Smooth muscle cell (in vitro differentiated cells): Measurements from ENCODE around the gene CRYBB3. TPM values are rescaled to one million over a fixed set of nuclear protein-coding genes. Genes with fewer than 3 reads are reported as not detected.

Experiments used
- DNase-seq: peaks from one replicate; lab custom pipeline; 2025; ENCODE audit not compliant: unreplicated experiment; lab: John Stamatoyannopoulos, UW
- H2AFZ ChIP-seq: fragments of 200-600 bp; sonication (generic); 2 replicates; pipeline ENCODE4 v1.6.0; 2016; ENCODE audit warnings: antibody characterized with exemption, low read depth, mild to moderate bottlenecking
- H3F3A ChIP-seq: fragments of 200-600 bp; sonication (generic); 2 replicates; pipeline ENCODE4 v1.6.0; 2017; ENCODE audit warnings: antibody characterized with exemption, low read depth
- H3K27ac ChIP-seq: fragments of 200-600 bp; sonication (generic); 2 replicates; pipeline ENCODE4 v1.5.1; 2016; ENCODE audit warnings: low read depth, mild to moderate bottlenecking
- H3K27me3 ChIP-seq: fragments of 200-600 bp; sonication (generic); 2 replicates; pipeline ENCODE4 v1.6.1; 2016; ENCODE audit warnings: low read depth, mild to moderate bottlenecking
- H3K36me3 ChIP-seq: fragments of 200-600 bp; sonication (generic); 2 replicates; pipeline ENCODE4 v1.5.1; 2016; ENCODE audit warnings: low read depth
- H3K4me1 ChIP-seq: fragments of 200-600 bp; sonication (generic); 2 replicates; pipeline ENCODE4 v1.5.1; 2016; ENCODE audit warnings: low read depth
- H3K4me2 ChIP-seq: fragments of 200-600 bp; sonication (generic); 2 replicates; pipeline ENCODE4 v1.6.0; 2016; ENCODE audit warnings: mild to moderate bottlenecking
- H3K4me3 ChIP-seq: fragments of 200-600 bp; sonication (generic); 2 replicates; pipeline ENCODE4 v1.5.1; 2016; ENCODE audit warnings: mild to moderate bottlenecking
- H3K79me2 ChIP-seq: fragments of 200-600 bp; sonication (generic); 2 replicates; pipeline ENCODE4 v1.6.0; 2016; ENCODE audit warnings: low read depth, mild to moderate bottlenecking
- H3K9ac ChIP-seq: fragments of 200-600 bp; sonication (generic); 2 replicates; pipeline ENCODE4 v1.6.0; 2016; ENCODE audit warnings: low read depth
- H3K9me3 ChIP-seq: fragments of 200-600 bp; sonication (generic); replicated peaks from 2 replicates; pipeline ENCODE4 v1.5.1; 2016; ENCODE audit warnings: low read depth
- H4K20me1 ChIP-seq: fragments of 200-600 bp; sonication (generic); 2 replicates; pipeline ENCODE4 v1.6.0; 2016; ENCODE audit warnings: low read depth
- CTCF ChIP-seq: fragments of 200-600 bp; sonication (generic); IDR thresholded peaks from 2 replicates; pipeline ENCODE4 v1.5.1; 2017; ENCODE audit warnings: borderline replicate concordance, mild to moderate bottlenecking, antibody characterized with exemption; ENCODE audit not compliant: insufficient read depth, poor library complexity, severe bottlenecking
- WGBS: methylation state at CpG from one replicate; pipeline ENCODE4 v1.1.7; 2016; ENCODE audit warnings: low lambda C conversion rate; 5-methylcytosine and 5-hydroxymethylcytosine counted together
- polyA plus RNA-seq: library from polyadenylated mRNA; unstranded; fragments of >200 nt; fragmentation: Nextera tagmentation; extraction: Ambion mirVana; gene quantifications from 2 replicates; pipeline ENCODE4 v1.2.1, GENCODE V29; 2016
- total RNA-seq: library from RNA; depleted of rRNA; stranded (reverse); fragments of >200 nt; gene quantifications from 2 replicates; pipeline ENCODE4 v1.2.3, GENCODE V29; 2014

The CRYBB3 gene
- total and polyA plus RNA-seq, 2 experiments from 2014 or later: not detected

- H3K27ac ChIP-seq: no peak overlapping the region
- H3K4me2 ChIP-seq: no peak overlapping the region
- H3K4me1 ChIP-seq: no peaks in the 10 kb centered on the region
- no peaks in the 10 kb centered on the region for H4K20me1 ChIP-seq
- H3K9me3 ChIP-seq: no peaks in the 10 kb centered on the region
- no peaks in the 10 kb centered on the region for H3K79me2 ChIP-seq
- no peak overlapping the region for H3K4me3 ChIP-seq
- no peak for DNase-seq
- TF ChIP-seq CTCF: no peak
- no peak overlapping the region for H3K9ac ChIP-seq
- H3K36me3 ChIP-seq: no peaks in the 10 kb centered on the region
- H3F3A ChIP-seq: no peaks in the 10 kb centered on the region
- no peaks in the 10 kb centered on the region for H3K27me3 ChIP-seq
- WGBS: 93% methylated on average over 21 of the region's 21 CpGs
- H2AFZ ChIP-seq: no peak overlapping the region
These were observed 7.3 kb downstream of the CRYBB3 start for GRCh38 chr22:25206998-25207397.

- H3K4me3 ChIP-seq: no peak overlapping the region
- H3F3A ChIP-seq: no peaks in the 10 kb centered on the region
- H3K9ac ChIP-seq: no peak overlapping the region
- WGBS: 100% methylated on average over 1 of the region's 2 CpGs
- H4K20me1 ChIP-seq: no peaks in the 10 kb centered on the region
- no peak overlapping the region for H3K27ac ChIP-seq
- no peaks in the 10 kb centered on the region for H3K27me3 ChIP-seq
- DNase-seq: no peak
- no peaks in the 10 kb centered on the region for H3K36me3 ChIP-seq
- H3K4me2 ChIP-seq: no peak overlapping the region
- no peaks in the 10 kb centered on the region for H3K9me3 ChIP-seq
- H3K79me2 ChIP-seq: no peaks in the 10 kb centered on the region
- no peaks in the 10 kb centered on the region for H3K4me1 ChIP-seq
- no peak for TF ChIP-seq CTCF
- no peak overlapping the region for H2AFZ ChIP-seq
These were observed 8.0 kb downstream of the CRYBB3 start for GRCh38 chr22:25207553-25208157.

- H3K9me3 ChIP-seq: no peaks in the 10 kb centered on the region
- no peak overlapping the region for H3K4me2 ChIP-seq
- no peaks in the 10 kb centered on the region for H3K4me1 ChIP-seq
- H3K4me3 ChIP-seq: no peak overlapping the region
- no peak for DNase-seq
- no peaks in the 10 kb centered on the region for H3F3A ChIP-seq
- H4K20me1 ChIP-seq: no peaks in the 10 kb centered on the region
- WGBS: 95% methylated on average over 2 of the region's 2 CpGs
- no peaks in the 10 kb centered on the region for H3K79me2 ChIP-seq
- H3K9ac ChIP-seq: no peak overlapping the region
- H3K27me3 ChIP-seq: no peaks in the 10 kb centered on the region
- TF ChIP-seq CTCF: no peak
- no peaks in the 10 kb centered on the region for H3K36me3 ChIP-seq
- H2AFZ ChIP-seq: no peak overlapping the region
- H3K27ac ChIP-seq: no peak overlapping the region
These were observed 8.7 kb downstream of the CRYBB3 start for GRCh38 chr22:25208328-25208727.
